ENCODE results near the gene SARS2.

The SARS2 gene

DNA sequence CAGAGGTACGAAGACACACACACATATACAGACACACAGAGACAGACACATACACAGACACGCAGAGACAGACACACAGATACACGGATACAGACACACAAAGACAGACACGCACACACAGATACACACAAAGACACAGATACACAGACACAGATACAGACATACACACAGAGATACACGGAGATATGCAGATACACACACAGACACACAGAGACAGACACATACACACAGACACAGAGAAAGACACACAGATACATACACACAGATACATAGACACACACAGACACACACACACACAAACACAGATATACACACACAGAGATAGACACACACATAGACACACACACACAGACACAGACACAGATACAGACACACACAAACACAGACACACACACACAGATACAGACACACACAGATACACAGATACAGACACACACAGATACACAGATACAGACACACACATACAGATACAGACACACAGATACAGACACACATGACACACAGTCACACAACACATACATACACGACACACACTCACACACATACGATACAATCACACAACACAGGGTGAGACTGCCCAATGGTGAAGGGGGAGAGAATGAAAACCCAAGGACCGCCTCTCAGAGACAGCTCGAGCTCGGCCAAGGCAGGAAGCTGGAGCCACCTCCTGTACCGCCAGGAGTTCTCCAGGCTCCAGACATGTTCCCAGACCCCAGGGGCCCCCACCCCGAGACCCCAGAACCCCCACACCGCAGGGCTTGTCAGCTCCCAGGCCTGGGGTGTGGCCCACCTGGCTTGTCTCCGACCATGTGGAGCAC is 9.8 kb downstream of the SARS2 start:
- Histone ChIP-seq H3K4me1 (ENCODE audit: control insufficient read depth, insufficient read depth, low read length) (no peaks in the 10 kb centered on the region), H3K27ac (ENCODE audit: low read depth, low read length) (no peak overlapping the region), H3K27me3 (ENCODE audit: control insufficient read depth, insufficient read depth, low read length) (no peaks in the 10 kb centered on the region), H3K36me3 (ENCODE audit: control insufficient read depth, insufficient read depth, low read length) (peaks cover 11% of the 10 kb centered on the region), H3K9ac (ENCODE audit: low read length) (no peak overlapping the region), H3K4me3 (ENCODE audit: low read length) (no peak overlapping the region)

DNA sequence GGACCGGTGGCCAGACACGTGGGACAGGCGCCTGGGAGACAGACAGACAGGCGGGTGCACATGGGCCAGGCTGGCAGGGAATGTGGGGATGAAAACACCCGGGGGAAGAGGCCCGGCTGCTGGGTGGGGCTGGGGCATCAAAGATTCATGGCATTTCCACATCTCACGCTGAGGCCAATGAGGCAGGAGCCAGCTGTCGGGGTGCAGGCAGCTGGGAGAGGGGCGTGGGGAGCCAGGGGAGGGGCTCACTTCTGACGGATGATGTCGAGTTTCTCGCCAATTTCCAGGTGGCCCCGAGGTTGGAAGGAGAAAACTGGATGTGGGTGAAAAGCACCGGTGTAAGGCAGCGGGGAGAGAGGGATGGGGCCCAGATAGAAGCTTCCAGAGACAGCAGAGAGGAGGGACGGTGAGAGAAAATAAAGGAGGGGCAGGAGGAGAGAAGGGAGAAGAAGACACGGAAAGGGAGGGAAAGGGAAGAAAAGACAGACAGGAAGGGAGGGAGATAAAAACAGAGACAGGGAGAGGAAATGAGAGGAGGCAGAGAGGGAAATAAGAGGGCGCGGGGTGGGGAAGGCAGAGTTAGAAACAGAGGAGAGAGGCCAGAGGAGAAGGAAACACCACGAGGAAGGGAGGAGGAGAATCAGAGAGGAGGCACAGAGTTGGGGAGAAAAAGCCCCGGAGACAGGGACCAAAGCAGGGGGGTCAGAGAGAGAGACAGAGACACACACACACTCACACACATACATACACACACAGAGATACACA is 10.5 kb downstream of the SARS2 start:
- peaks cover 11% of the 10 kb centered on the region for H3K36me3 ChIP-seq (ENCODE audit: control insufficient read depth, insufficient read depth, low read length)
- H3K9ac ChIP-seq (ENCODE audit: low read length), result no peak overlapping the region
- no peaks in the 10 kb centered on the region for H3K27me3 ChIP-seq (ENCODE audit: control insufficient read depth, insufficient read depth, low read length)
- no peaks in the 10 kb centered on the region for H3K4me1 ChIP-seq (ENCODE audit: control insufficient read depth, insufficient read depth, low read length)
- no peak overlapping the region for H3K27ac ChIP-seq (ENCODE audit: low read depth, low read length)
- no peak overlapping the region for H3K4me3 ChIP-seq (ENCODE audit: low read length)

DNA sequence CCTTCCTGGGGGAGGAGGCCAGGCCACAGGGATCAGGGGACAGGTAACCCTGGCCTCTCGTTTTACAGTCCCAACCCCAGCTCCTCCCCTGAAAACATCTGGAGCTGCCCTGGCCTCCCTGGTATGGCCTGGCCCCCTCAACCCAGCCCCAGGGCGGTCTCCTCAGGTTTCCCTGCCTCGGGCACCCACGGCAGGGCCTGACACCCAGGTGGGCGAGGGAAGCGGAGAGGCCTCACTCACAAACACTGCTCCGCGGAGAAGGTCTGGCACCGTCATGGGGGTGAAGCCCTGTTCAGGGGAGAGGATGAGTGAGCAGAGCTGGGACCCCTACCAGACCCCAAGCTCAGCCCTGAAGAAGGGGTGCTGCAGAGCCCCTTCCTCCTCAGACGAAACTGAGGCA is 12.0 kb downstream of the SARS2 start:
- H3K4me1 ChIP-seq (ENCODE audit: control insufficient read depth, insufficient read depth, low read length), result no peaks in the 10 kb centered on the region

DNA sequence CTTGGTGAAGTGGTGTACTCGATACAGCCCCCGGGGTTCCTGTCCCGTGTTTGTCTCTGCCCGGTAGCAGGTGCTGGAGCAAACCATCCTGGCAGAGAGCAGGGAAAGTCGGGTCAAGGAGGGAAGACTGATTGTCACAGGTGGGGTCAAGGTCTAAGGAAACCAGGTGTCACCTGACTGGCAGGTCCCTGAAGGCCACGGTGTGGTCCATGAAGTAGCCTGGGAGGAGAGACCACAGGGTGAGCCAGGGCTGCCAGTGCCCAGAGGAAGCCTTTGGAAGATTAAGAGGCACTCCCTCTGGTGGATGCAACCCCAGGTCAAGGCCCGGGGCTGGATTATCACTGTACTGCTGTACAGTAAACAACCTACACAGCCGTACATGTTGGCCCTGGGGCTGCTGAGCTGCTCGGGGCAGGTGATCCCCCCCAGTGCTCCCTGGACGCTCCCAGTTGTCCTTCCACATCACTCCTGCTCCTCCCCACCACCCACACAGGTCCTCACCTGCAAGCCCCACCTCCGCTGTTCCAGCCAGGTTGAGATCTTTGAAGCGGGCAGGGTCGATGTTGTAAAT is 12.6 kb downstream of the SARS2 start:
- H3K36me3 ChIP-seq (ENCODE audit: control insufficient read depth, insufficient read depth, low read length), result peaks cover 6% of the 10 kb centered on the region
- H3K27ac ChIP-seq (ENCODE audit: low read depth, low read length), result no peak overlapping the region
- no peaks in the 10 kb centered on the region for H3K4me1 ChIP-seq (ENCODE audit: control insufficient read depth, insufficient read depth, low read length)
- H3K27me3 ChIP-seq (ENCODE audit: control insufficient read depth, insufficient read depth, low read length), result no peaks in the 10 kb centered on the region
- H3K9ac ChIP-seq (ENCODE audit: low read length), result no peak overlapping the region
- H3K4me3 ChIP-seq (ENCODE audit: low read length), result no peak overlapping the region

More for the DNA sequence above, 12.0 kb downstream of the SARS2 start:
- Histone ChIP-seq H3K9ac (ENCODE audit: low read length) (no peak overlapping the region), H3K4me3 (ENCODE audit: low read length) (no peak overlapping the region), H3K27me3 (ENCODE audit: control insufficient read depth, insufficient read depth, low read length) (no peaks in the 10 kb centered on the region), H3K36me3 (ENCODE audit: control insufficient read depth, insufficient read depth, low read length) (peaks cover 6% of the 10 kb centered on the region), H3K27ac (ENCODE audit: low read depth, low read length) (no peak overlapping the region)

DNA sequence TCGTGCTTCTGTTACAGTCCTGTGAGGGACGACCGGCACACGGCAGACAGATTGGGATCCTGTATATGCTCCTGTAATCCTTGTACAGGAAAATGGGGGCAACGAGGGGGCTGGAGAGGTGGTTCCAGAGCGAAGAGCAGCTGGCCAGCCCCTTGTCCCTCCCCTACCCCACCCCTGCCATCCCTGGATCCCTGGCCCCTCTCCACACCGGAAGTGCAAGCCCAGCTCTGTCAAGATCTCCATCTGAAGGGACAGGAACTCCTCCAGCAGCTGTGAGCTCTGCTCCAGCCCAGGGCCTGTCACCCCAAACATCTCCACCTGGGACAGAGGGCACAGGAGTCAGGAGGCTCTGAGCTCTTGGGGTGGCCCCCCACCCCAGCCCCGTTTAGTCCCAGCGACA is 13.0 kb downstream of the SARS2 start:
- no peaks in the 10 kb centered on the region for H3K4me1 ChIP-seq (ENCODE audit: control insufficient read depth, insufficient read depth, low read length)
- no peak overlapping the region for H3K4me3 ChIP-seq (ENCODE audit: low read length)
- no peak overlapping the region for H3K9ac ChIP-seq (ENCODE audit: low read length)
- H3K36me3 ChIP-seq (ENCODE audit: control insufficient read depth, insufficient read depth, low read length), result peaks cover 5% of the 10 kb centered on the region
- H3K27me3 ChIP-seq (ENCODE audit: control insufficient read depth, insufficient read depth, low read length), result no peaks in the 10 kb centered on the region
- H3K27ac ChIP-seq (ENCODE audit: low read depth, low read length), result no peak overlapping the region

DNA sequence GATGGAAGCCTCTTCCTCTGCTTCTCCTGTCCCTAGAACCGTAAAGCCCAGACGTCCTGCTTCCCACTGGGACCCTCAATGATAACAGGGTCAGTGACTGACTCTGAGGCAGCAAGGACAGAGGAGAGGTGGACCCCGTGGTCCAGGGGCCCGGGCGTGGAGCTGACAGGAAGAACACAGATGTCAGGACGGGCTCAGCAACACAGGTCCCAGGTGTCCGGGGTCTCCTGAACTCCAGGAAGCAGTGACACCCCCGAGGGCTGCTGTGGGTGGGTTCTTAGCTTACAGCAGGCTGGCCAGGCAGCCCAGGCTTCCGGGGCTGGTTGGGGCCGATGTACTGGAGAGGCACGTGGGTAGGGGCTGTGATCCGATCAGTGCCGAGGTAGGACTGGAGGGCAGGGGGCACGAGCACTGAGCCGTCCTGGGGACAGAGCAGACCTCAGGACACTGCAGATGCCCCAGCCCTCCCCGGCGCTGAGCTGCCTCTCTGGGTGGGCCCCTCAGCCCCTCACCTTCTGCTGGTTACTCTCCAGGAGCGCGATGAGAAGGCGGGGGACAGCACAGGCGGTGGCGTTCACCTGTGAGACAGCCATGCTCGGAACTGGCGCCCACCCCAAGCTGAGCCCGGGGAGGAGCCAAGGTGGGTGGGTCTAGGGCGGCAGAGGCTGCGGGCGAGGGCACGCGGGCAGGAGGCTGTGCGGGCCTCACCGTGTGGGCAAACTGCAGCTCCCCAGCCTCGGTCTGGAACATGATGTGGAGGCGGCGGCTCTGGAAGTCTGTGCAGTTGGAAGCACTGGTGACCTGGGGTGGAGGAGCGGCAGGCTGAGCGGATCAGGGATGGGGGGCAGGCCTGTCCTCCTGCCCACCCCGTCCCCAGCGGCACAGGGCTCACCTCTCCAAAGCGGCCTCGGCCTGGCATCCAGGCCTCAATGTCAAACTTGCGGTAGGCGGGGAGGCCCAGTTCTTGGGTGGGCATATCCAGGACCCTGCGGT is 14.9 kb downstream of the SARS2 start:
- H3K27me3 ChIP-seq (ENCODE audit: control insufficient read depth, insufficient read depth, low read length), result peaks cover 4% of the 10 kb centered on the region
- H3K4me1 ChIP-seq (ENCODE audit: control insufficient read depth, insufficient read depth, low read length), result no peaks in the 10 kb centered on the region
- no peak overlapping the region for H3K9ac ChIP-seq (ENCODE audit: low read length)
- H3K4me3 ChIP-seq (ENCODE audit: low read length), result no peak overlapping the region
- no peaks in the 10 kb centered on the region for H3K36me3 ChIP-seq (ENCODE audit: control insufficient read depth, insufficient read depth, low read length)
- no peak overlapping the region for H3K27ac ChIP-seq (ENCODE audit: low read depth, low read length)

DNA sequence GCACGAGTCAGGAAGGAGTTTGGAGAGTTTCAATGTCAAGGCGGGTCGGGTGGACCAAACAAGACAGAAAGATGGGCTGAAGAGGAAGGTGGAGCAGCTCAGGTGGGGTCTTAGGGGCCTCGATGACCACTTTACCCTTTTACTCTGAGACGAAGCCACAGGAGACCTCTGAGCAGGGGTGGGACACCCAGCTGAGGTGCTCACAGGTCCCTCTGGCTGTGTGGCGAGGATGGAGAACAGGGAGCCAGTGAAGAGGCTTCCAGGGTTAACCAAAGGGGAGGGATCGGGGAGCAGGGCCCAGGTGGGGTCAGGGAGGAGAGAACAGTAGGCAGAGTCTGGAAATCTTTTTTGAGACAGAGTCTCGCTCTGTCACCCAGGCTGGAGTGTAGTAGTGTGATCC is 16.6 kb downstream of the SARS2 start:
- Histone ChIP-seq H3K27me3 (ENCODE audit: control insufficient read depth, insufficient read depth, low read length) (peaks cover 4% of the 10 kb centered on the region), H3K4me3 (ENCODE audit: low read length) (no peak overlapping the region), H3K9ac (ENCODE audit: low read length) (no peak overlapping the region), H3K27ac (ENCODE audit: low read depth, low read length) (no peak overlapping the region), H3K4me1 (ENCODE audit: control insufficient read depth, insufficient read depth, low read length) (no peaks in the 10 kb centered on the region), H3K36me3 (ENCODE audit: control insufficient read depth, insufficient read depth, low read length) (no peaks in the 10 kb centered on the region)

DNA sequence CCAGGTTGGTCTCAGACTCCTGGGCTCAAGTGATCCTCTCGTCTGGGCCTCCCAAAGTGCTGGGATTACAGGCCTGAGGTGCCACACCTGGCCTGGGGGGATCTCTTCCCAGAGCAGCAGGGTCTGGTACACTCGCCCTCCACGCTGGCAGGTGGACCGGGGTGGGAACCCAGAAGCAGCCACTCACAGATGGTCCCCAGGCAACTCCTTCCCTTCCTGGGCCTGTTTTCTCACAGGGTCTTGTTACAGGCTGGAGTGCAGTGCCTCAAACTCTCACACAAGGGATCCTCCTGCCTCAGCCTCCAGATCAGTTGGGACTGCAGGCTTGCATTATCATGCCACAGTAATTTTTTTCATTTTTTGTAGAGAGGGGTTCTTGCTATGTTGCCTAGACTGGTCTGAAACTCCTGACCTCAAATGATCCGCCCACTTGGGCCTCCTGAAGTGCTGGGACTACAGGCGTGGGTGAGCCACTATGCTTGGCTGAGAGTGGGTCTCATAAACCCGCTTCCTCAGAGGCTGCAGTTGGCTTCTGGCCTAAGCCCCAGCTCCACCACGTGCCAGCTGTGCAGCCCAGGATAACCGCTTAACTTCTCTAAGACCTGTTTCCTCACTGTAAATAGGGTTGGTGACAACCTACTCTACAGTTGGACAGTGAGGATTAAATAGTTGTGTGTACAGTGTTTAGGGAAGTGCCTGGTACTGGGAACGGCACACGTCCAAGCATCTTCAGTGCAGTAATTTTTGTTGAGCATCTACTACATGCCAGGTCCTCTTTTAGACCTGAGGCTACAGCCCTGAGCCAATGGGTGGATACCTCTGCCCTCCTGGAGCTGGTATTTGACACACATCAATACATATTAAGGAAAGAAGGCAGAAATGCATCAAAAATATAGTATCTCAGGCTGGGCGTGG is 17.7 kb downstream of the SARS2 start:
- Histone ChIP-seq H3K4me1 (ENCODE audit: control insufficient read depth, insufficient read depth, low read length) (no peaks in the 10 kb centered on the region), H3K9ac (ENCODE audit: low read length) (no peak overlapping the region), H3K27me3 (ENCODE audit: control insufficient read depth, insufficient read depth, low read length) (peaks cover 4% of the 10 kb centered on the region), H3K36me3 (ENCODE audit: control insufficient read depth, insufficient read depth, low read length) (peaks cover 2% of the 10 kb centered on the region), H3K27ac (ENCODE audit: low read depth, low read length) (no peak overlapping the region), H3K4me3 (ENCODE audit: low read length) (no peak overlapping the region)

DNA sequence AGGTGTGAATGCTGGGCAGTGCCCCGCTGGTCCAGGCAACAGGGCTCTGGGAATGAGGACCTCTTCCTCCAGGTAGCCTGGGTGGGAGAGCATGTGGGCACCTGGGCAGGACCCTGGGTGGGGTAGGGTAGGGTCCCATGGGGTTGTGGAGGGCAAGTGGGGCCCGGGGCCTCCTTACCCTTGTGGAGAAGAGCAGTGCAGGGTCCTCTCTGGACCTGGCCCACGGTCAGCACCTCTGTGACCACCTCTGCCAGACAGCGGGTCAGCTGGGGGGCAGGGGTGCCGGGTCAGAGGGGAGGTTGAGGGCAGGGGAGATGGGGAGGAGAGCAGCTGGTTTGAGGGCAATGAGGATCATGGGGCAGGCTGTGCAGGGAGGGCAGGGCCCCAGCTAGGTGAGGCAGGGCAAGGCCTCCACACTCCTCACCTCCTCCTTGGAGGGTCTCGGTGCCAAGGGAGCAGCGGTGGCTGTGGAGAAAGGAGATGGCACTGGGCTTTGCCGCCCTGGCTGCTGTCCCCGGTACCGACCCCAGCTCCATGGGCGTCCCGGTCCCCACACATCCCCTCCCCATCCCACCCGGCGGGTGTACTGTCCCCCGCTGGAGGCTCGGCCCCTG is 19.1 kb downstream of the SARS2 start:
- Histone ChIP-seq H3K36me3 (ENCODE audit: control insufficient read depth, insufficient read depth, low read length) (peaks cover 2% of the 10 kb centered on the region), H3K4me1 (ENCODE audit: control insufficient read depth, insufficient read depth, low read length) (no peaks in the 10 kb centered on the region), H3K27ac (ENCODE audit: low read depth, low read length) (no peak overlapping the region), H3K9ac (ENCODE audit: low read length) (no peak overlapping the region), H3K27me3 (ENCODE audit: control insufficient read depth, insufficient read depth, low read length) (peaks cover 4% of the 10 kb centered on the region), H3K4me3 (ENCODE audit: low read length) (no peak overlapping the region)

DNA sequence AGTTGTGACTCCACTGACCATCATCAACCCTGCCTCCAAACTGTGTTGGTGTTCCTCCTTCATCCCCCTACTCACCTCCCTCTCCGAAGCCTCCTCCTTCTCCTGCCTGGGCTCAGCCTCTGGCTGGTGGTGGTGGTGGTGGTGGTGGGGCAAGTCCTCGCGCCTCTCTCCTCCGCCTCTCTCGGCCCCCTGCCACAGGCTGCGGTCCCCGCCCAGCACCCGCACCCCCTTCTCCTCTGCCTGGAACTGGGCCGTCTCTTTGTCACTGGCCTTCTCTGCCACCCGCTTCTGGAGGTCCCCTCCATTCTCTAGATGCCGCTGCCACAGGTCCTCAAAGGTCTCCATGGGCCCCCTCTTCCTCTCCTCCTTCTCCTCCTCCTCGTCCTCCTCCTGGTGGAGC is 20.1 kb downstream of the SARS2 start:
- H3K4me3 ChIP-seq (ENCODE audit: low read length), result no peak overlapping the region

DNA sequence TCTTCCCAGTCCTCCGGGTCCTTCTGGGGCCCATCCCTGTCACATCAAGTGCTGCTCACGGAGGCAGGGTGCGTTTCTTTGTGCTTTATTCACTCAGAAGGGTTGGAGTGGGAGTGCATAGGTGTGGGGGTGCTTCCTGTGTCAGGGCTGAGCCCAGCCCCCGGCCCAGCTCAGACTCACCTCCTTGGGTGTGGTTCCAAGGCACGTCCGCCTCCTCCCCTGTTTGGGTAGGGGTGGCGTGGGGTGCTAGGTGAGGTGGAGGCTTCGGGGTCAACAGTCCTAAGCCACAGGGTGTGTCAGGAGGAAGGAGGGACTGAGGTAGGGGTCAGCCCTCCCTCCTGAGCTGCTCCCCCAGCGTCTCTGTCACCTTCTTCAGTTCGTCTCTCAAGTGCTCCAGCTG is 21.7 kb downstream of the SARS2 start:
- Histone ChIP-seq H3K27ac (ENCODE audit: low read depth, low read length) (no peak overlapping the region), H3K36me3 (ENCODE audit: control insufficient read depth, insufficient read depth, low read length) (peaks cover 8% of the 10 kb centered on the region), H3K4me1 (ENCODE audit: control insufficient read depth, insufficient read depth, low read length) (no peaks in the 10 kb centered on the region), H3K9ac (ENCODE audit: low read length) (no peak overlapping the region), H3K27me3 (ENCODE audit: control insufficient read depth, insufficient read depth, low read length) (peaks cover 4% of the 10 kb centered on the region), H3K4me3 (ENCODE audit: low read length) (no peak overlapping the region)

More for the DNA sequence above, 20.1 kb downstream of the SARS2 start:
- Histone ChIP-seq H3K36me3 (ENCODE audit: control insufficient read depth, insufficient read depth, low read length) (peaks cover 6% of the 10 kb centered on the region), H3K27me3 (ENCODE audit: control insufficient read depth, insufficient read depth, low read length) (peaks cover 4% of the 10 kb centered on the region), H3K9ac (ENCODE audit: low read length) (no peak overlapping the region), H3K4me1 (ENCODE audit: control insufficient read depth, insufficient read depth, low read length) (no peaks in the 10 kb centered on the region), H3K27ac (ENCODE audit: low read depth, low read length) (no peak overlapping the region)

Data from rectal smooth muscle tissue (tissue), 1 donor.